CD1c-positive myeloid dendritic cell (primary cell): ENCODE data around the gene ZDHHC7.
"Not testable (repeated sequence)": the region's sequence is repeated elsewhere in the genome, so short reads cannot be mapped to it uniquely, and the experiment has no call there.

ENCODE experiments used
- DNase-seq: peaks from one replicate; pipeline ENCODE4 v3.0.0-alpha.2; 2016; ENCODE audit errors: extremely low spot score

Gene ZDHHC7

GRCh38 chr16:84938616-84939015 is 72.7 kb downstream of the ZDHHC7 start:
- DNase-seq: not testable (repeated sequence)

- DNase-seq: no peak
These were observed 73.9 kb downstream of the ZDHHC7 start for GRCh38 chr16:84937196-84938005.

- no peak for DNase-seq
These were observed 77.3 kb downstream of the ZDHHC7 start for GRCh38 chr16:84933774-84934631.

- no peak for DNase-seq
These were observed 78.7 kb downstream of the ZDHHC7 start for GRCh38 chr16:84932681-84933080.

GRCh38 chr16:84931506-84931905 is 79.8 kb downstream of the ZDHHC7 start:
- DNase-seq: no peak

GRCh38 chr16:84931107-84931494 is 80.2 kb downstream of the ZDHHC7 start:
- no peak for DNase-seq

- peak; percentile 34 for DNase-seq
These were observed 80.8 kb downstream of the ZDHHC7 start for GRCh38 chr16:84930298-84931106.

GRCh38 chr16:84929421-84930297 is 81.7 kb downstream of the ZDHHC7 start:
- peak; percentile 41 for DNase-seq

GRCh38 chr16:84928679-84929420 is 82.5 kb downstream of the ZDHHC7 start:
- DNase-seq: no peak

GRCh38 chr16:84927621-84928591 is 83.4 kb downstream of the ZDHHC7 start:
- DNase-seq: no peak

- no peak for DNase-seq
These were observed 84.9 kb downstream of the ZDHHC7 start for GRCh38 chr16:84926462-84926861.

- DNase-seq: no peak
These were observed 85.5 kb downstream of the ZDHHC7 start for GRCh38 chr16:84925773-84926372.

GRCh38 chr16:84925092-84925772 is 86.1 kb downstream of the ZDHHC7 start:
- peak; percentile 69 for DNase-seq

GRCh38 chr16:84924331-84925091 is 86.8 kb downstream of the ZDHHC7 start:
- DNase-seq: no peak
